IPS-18c (cell line): ENCODE results near the gene PRR19.

Source experiments
- H3K4me3 ChIP-seq: 2 replicates; pipeline ENCODE4 v1.7.0; 2013; ENCODE audit warnings: low read depth, mild to moderate bottlenecking, low read length, moderate library complexity; ENCODE audit not compliant: insufficient read depth
- H3K9me3 ChIP-seq: one replicate; pipeline ENCODE4 v1.6.1; 2013; ENCODE audit warnings: mild to moderate bottlenecking, low read length, moderate library complexity; ENCODE audit not compliant: control insufficient read depth, insufficient read depth

The PRR19 gene

GRCh38 chr19:42269478-42270345 is 32.2 kb upstream of the PRR19 start:
- H3K9me3 ChIP-seq: no peaks in the 10 kb centered on the region
- H3K4me3 ChIP-seq: peak overlapping the region; percentile 46

GRCh38 chr19:42270346-42271044 is 31.4 kb upstream of the PRR19 start:
- no peak overlapping the region for H3K4me3 ChIP-seq
- no peaks in the 10 kb centered on the region for H3K9me3 ChIP-seq

GRCh38 chr19:42271045-42271419 is 30.9 kb upstream of the PRR19 start:
- no peaks in the 10 kb centered on the region for H3K9me3 ChIP-seq
- no peak overlapping the region for H3K4me3 ChIP-seq

GRCh38 chr19:42271861-42272534 is 29.9 kb upstream of the PRR19 start:
- Histone ChIP-seq H3K4me3 (no peak overlapping the region), H3K9me3 (no peaks in the 10 kb centered on the region)

GRCh38 chr19:42272535-42272897 is 29.4 kb upstream of the PRR19 start:
- Histone ChIP-seq H3K4me3 (no peak overlapping the region), H3K9me3 (no peaks in the 10 kb centered on the region)

- Histone ChIP-seq H3K9me3 (no peaks in the 10 kb centered on the region), H3K4me3 (no peak overlapping the region)
Measured at GRCh38 chr19:42272989-42273406, 28.9 kb upstream of the PRR19 start.

GRCh38 chr19:42273407-42274064 is 28.4 kb upstream of the PRR19 start:
- no peak overlapping the region for H3K4me3 ChIP-seq
- no peaks in the 10 kb centered on the region for H3K9me3 ChIP-seq

- Histone ChIP-seq H3K4me3 (no peak overlapping the region), H3K9me3 (no peaks in the 10 kb centered on the region)
Measured at GRCh38 chr19:42274065-42274682, 27.8 kb upstream of the PRR19 start.

- Histone ChIP-seq H3K4me3 (no peak overlapping the region), H3K9me3 (no peaks in the 10 kb centered on the region)
Measured at GRCh38 chr19:42275103-42275502, 26.8 kb upstream of the PRR19 start.

- Histone ChIP-seq H3K4me3 (no peak overlapping the region), H3K9me3 (no peaks in the 10 kb centered on the region)
Measured at GRCh38 chr19:42275517-42275916, 26.4 kb upstream of the PRR19 start.

- Histone ChIP-seq H3K9me3 (no peaks in the 10 kb centered on the region), H3K4me3 (no peak overlapping the region)
Measured at GRCh38 chr19:42276284-42276683, 25.6 kb upstream of the PRR19 start.

GRCh38 chr19:42276821-42277220 is 25.1 kb upstream of the PRR19 start:
- Histone ChIP-seq H3K9me3 (no peaks in the 10 kb centered on the region), H3K4me3 (no peak overlapping the region)

GRCh38 chr19:42277821-42278451 is 24.0 kb upstream of the PRR19 start:
- no peaks in the 10 kb centered on the region for H3K9me3 ChIP-seq
- H3K4me3 ChIP-seq: no peak overlapping the region

GRCh38 chr19:42278452-42279154 is 23.3 kb upstream of the PRR19 start:
- Histone ChIP-seq H3K9me3 (no peaks in the 10 kb centered on the region), H3K4me3 (no peak overlapping the region)

- H3K4me3 ChIP-seq: peak overlapping the region; percentile 87
Measured at GRCh38 chr19:42279155-42279901, 22.6 kb upstream of the PRR19 start.

More at GRCh38 chr19:42279155-42279901, 22.6 kb upstream of the PRR19 start:
- H3K9me3 ChIP-seq: no peaks in the 10 kb centered on the region
